ENCODE results near the gene SELENOS. TPM values are rescaled to one million over a fixed set of nuclear protein-coding genes. Genes with fewer than 3 reads are reported as not detected.

SELENOS gene
- polyA plus RNA-seq, 4 donors: 88.2 to 148 (median 132) TPM

DNA sequence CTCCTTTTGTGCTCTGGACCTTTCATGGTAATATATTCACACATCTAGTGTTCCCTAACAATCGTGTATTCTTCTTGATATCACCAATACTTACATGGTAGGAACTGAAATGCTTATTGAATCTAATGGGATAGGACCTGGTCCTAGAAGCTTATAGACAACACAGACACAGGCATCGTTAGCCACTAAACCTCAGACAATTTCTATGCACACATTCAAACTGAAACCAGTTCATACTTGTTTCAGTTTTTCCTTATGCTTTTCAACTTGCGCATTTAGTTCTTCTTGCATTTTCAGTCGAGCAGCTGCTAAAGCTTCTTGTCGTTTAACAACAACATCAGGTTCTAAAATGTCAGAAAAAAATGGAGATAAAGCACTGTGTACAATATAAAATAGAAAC lies 2.3 kb downstream of the SELENOS start:
- H3K4me1 ChIP-seq (ENCODE audit: control insufficient read depth in 3 of 3, insufficient read depth in 2 of 3, low read depth in 1 of 3, low read length in 2 of 3): peaks cover 3 to 19% (median 8%) of the 10 kb centered on the region in 3 donors
- FAIRE-seq (no peak), DNase-seq (no peak)
- 64 to 75% (median 72%) methylated on average over 5 of the region's 5 CpGs for WGBS, 3 donors
- H3K27ac ChIP-seq (ENCODE audit: low read depth in 1 of 3, low read length in 2 of 3): no peak overlapping the region
- peaks cover 26 to 40% (median 30%) of the 10 kb centered on the region in 3 donors for H3K36me3 ChIP-seq (ENCODE audit: control insufficient read depth in 3 of 3, insufficient read depth in 2 of 3, low read depth in 1 of 3, low read length in 3 of 3)
- no peaks in the 10 kb centered on the region for H3K27me3 ChIP-seq (ENCODE audit: control insufficient read depth in 3 of 3, insufficient read depth in 3 of 3, low read length in 3 of 3)
- no peaks in the 10 kb centered on the region for H3K9me3 ChIP-seq (ENCODE audit: control insufficient read depth in 2 of 2, insufficient read depth in 1 of 2, low read depth in 1 of 2, low read length in 1 of 2)
- no peak overlapping the region for H3K4me3 ChIP-seq (ENCODE audit: low read depth in 1 of 3, low read length in 3 of 3)

DNA sequence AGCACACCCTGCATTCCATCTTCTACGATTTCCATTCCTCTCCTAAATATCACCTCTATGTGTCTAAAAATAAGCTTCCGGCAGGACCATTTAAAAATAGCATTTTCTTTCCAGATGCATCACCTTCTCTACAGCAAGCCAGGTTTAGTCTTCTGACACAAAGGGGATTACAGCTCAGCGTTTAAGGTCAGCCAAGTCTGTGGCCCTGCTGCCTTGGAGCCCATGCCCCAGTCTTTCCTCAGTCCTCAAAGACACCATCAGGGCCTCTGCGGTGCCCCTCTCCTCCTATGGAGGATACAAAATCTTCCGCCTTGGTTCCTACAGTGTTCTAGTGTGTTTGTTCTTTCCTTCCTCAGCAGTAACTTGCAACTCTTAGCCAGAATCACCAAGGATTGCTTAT lies 3.8 kb downstream of the SELENOS start:
- DNase-seq: no peak
- WGBS, 3 donors: 79 to 94% (median 85%) methylated on average over 5 of the region's 5 CpGs
- H3K4me1 ChIP-seq (ENCODE audit: control insufficient read depth in 3 of 3, insufficient read depth in 2 of 3, low read depth in 1 of 3, low read length in 2 of 3): peaks cover 3 to 9% (median 8%) of the 10 kb centered on the region in 3 donors
- H3K27ac ChIP-seq (ENCODE audit: low read depth in 1 of 3, low read length in 2 of 3): no peak overlapping the region
- no peaks in the 10 kb centered on the region for H3K9me3 ChIP-seq (ENCODE audit: control insufficient read depth in 2 of 2, insufficient read depth in 1 of 2, low read depth in 1 of 2, low read length in 1 of 2)
- H3K36me3 ChIP-seq (ENCODE audit: control insufficient read depth in 3 of 3, insufficient read depth in 2 of 3, low read depth in 1 of 3, low read length in 3 of 3): peaks cover 26 to 52% (median 32%) of the 10 kb centered on the region in 3 donors
- no peaks in the 10 kb centered on the region for H3K27me3 ChIP-seq (ENCODE audit: control insufficient read depth in 3 of 3, insufficient read depth in 3 of 3, low read length in 3 of 3)
- no peak for FAIRE-seq
- no peak overlapping the region for H3K4me3 ChIP-seq (ENCODE audit: low read depth in 1 of 3, low read length in 3 of 3)

DNA sequence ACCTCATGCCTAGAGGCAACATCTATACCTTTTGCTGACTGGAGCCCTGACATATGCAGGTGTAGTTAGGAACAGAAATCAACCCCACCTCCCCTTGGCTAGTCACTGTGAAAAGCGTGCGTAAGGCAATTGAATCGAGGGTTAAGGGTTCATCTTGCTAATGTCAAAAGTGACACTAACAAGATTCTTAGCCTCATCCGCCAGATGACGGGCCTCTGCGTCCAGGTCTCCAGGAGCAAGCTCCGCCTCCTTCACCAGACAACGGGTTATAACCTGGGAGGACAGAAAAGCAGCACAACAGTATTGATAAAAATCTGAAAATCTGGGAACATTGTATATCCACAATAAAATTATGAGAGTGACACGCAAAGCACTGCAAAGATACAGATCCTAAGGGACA lies 4.7 kb downstream of the SELENOS start:
- FAIRE-seq: no peak
- H3K36me3 ChIP-seq (ENCODE audit: control insufficient read depth in 3 of 3, insufficient read depth in 2 of 3, low read depth in 1 of 3, low read length in 3 of 3): peaks cover 26 to 52% (median 32%) of the 10 kb centered on the region in 3 donors

DNA sequence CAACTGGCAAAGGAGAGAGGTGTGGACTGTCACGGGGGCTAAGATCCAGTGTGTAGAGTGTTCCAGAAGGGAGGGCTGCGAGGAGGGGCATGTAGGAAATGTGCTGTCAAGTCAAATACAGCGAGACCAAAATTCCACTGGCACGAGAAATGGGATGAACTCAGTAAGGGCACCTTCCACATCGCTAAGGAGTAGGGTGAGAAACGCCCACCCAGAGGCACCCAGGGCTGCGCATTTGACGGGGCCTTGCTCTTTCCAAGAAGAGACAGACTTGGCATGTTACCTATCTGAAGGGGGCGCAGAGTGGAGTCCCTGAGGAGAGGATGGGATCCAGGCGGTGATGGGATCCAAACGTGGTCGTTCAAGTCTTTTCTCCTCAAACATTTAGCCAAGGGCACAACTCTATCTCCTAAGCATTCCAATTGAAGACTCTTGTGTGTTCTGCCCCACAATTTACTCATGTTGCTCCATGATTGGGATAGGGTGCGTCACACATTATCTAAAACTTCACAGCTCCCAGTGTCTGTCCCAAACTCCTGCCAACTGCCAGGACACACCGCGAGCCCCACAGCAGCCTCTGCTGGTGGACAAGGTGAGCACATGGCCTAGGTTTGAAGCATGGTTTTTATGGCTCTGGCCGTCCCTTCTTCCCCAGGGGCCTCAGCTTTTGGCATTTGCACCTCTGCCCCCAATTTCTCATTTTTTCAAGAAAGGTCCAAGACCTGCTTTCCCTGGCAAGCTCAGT lies 7.6 kb downstream of the SELENOS start:
- Histone ChIP-seq H3K4me1 (ENCODE audit: control insufficient read depth in 3 of 3, insufficient read depth in 2 of 3, low read depth in 1 of 3, low read length in 2 of 3) (peaks cover 0 to 3% (median 0%) of the 10 kb centered on the region in 3 donors), H3K4me3 (ENCODE audit: low read depth in 1 of 3, low read length in 3 of 3) (no peak overlapping the region), H3K36me3 (ENCODE audit: control insufficient read depth in 3 of 3, insufficient read depth in 2 of 3, low read depth in 1 of 3, low read length in 3 of 3) (peaks cover 22 to 42% (median 30%) of the 10 kb centered on the region in 3 donors), H3K27ac (ENCODE audit: low read depth in 1 of 3, low read length in 2 of 3) (no peak overlapping the region), H3K27me3 (ENCODE audit: control insufficient read depth in 3 of 3, insufficient read depth in 3 of 3, low read length in 3 of 3) (no peaks in the 10 kb centered on the region), H3K9me3 (ENCODE audit: control insufficient read depth in 2 of 2, insufficient read depth in 1 of 2, low read depth in 1 of 2, low read length in 1 of 2) (no peaks in the 10 kb centered on the region)
- FAIRE-seq (no peak), DNase-seq (peak in 1 of 2 donors; percentile 33)
- 84 to 86% (median 85%) methylated on average over 16 of the region's 16 CpGs for WGBS, 3 donors

More for the DNA sequence above, 4.7 kb downstream of the SELENOS start:
- WGBS, 3 donors: 90 to 93% (median 92%) methylated on average over 9 of the region's 9 CpGs
- Histone ChIP-seq H3K4me3 (ENCODE audit: low read depth in 1 of 3, low read length in 3 of 3) (no peak overlapping the region), H3K27me3 (ENCODE audit: control insufficient read depth in 3 of 3, insufficient read depth in 3 of 3, low read length in 3 of 3) (no peaks in the 10 kb centered on the region), H3K4me1 (ENCODE audit: control insufficient read depth in 3 of 3, insufficient read depth in 2 of 3, low read depth in 1 of 3, low read length in 2 of 3) (peaks cover 0 to 3% (median 0%) of the 10 kb centered on the region in 3 donors), H3K9me3 (ENCODE audit: control insufficient read depth in 2 of 2, insufficient read depth in 1 of 2, low read depth in 1 of 2, low read length in 1 of 2) (no peaks in the 10 kb centered on the region), H3K27ac (ENCODE audit: low read depth in 1 of 3, low read length in 2 of 3) (no peak overlapping the region)
- DNase-seq: no peak

DNA sequence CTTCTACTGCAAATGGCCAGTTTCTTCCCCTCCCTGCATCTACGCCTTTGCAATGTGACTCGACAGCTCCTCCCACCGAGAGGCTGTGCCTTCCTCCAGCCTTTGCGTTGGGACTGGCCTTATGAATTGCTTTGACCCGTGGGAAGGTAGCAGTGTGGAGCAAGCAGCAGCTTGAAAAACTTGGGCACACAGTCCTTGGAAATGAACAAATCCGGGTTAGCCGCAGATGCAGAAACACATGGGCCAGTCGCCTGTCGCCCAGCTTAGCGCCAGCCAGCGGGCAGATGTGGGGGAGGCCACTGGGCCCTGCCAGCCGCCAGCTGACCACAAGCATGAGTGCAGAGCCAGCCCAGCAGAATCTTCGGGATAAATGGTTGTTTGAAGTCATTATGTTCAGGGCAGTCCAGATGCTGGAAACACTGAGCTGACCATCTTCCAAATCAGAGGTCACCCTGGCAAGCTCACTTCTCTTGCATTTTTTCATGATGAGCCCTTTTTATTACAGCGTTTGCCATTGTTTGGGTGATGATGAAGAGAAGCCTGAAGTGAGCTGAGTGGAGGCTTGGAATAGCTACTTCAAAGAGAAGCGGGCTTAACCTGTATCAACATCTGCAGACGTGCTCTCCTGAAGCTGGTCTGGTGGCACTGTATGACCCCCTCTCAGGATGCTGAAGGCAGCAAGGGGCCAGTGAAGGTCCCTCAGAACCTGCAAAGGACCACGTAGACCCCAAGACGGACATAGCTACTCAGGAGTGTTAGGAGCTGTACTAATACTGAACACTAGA lies 9.8 kb downstream of the SELENOS start:
- H3K4me3 ChIP-seq (ENCODE audit: low read depth in 1 of 3, low read length in 3 of 3): no peak overlapping the region
- H3K27ac ChIP-seq (ENCODE audit: low read depth in 1 of 3, low read length in 2 of 3): peak overlapping the region in 1 of 3 donors; percentile 52
- FAIRE-seq (no peak), DNase-seq (peak in 1 of 2 donors; percentile 43)
- peaks cover 0 to 3% (median 0%) of the 10 kb centered on the region in 3 donors for H3K4me1 ChIP-seq (ENCODE audit: control insufficient read depth in 3 of 3, insufficient read depth in 2 of 3, low read depth in 1 of 3, low read length in 2 of 3)
- H3K9me3 ChIP-seq (ENCODE audit: control insufficient read depth in 2 of 2, insufficient read depth in 1 of 2, low read depth in 1 of 2, low read length in 1 of 2): no peaks in the 10 kb centered on the region
- H3K36me3 ChIP-seq (ENCODE audit: control insufficient read depth in 3 of 3, insufficient read depth in 2 of 3, low read depth in 1 of 3, low read length in 3 of 3): peaks cover 12 to 26% (median 18%) of the 10 kb centered on the region in 3 donors
- 58 to 72% (median 64%) methylated on average over 18 of the region's 18 CpGs for WGBS, 3 donors
- no peaks in the 10 kb centered on the region for H3K27me3 ChIP-seq (ENCODE audit: control insufficient read depth in 3 of 3, insufficient read depth in 3 of 3, low read length in 3 of 3)

DNA sequence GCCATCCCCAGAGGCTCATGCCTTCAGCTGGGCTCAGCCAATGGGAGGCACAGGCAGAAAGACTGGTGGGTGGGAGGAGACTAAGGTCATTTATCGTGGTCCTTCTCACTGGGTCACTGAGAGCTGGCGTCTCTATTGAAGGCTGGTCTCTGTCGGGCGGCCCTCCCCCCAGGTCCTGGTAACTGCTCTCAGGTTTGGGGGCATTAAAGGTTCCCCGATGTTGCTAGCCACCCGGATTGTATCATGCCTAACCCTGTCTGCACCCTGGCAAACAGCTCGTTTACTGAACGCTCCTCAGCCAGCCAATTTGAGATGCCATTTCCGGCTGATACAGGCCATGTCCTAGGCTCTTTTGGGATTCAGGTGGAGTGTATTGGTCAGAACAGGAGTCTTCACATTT lies 10.5 kb downstream of the SELENOS start:
- H3K4me3 ChIP-seq (ENCODE audit: low read depth in 1 of 3, low read length in 3 of 3): no peak overlapping the region
- peak overlapping the region in 1 of 3 donors; percentile 52 for H3K27ac ChIP-seq (ENCODE audit: low read depth in 1 of 3, low read length in 2 of 3)
- H3K27me3 ChIP-seq (ENCODE audit: control insufficient read depth in 3 of 3, insufficient read depth in 3 of 3, low read length in 3 of 3): no peaks in the 10 kb centered on the region
- DNase-seq (no peak), FAIRE-seq (no peak)
- H3K36me3 ChIP-seq (ENCODE audit: control insufficient read depth in 3 of 3, insufficient read depth in 2 of 3, low read depth in 1 of 3, low read length in 3 of 3): peaks cover 6 to 22% (median 14%) of the 10 kb centered on the region in 3 donors
- WGBS, 3 donors: 70 to 74% (median 72%) methylated on average over 9 of the region's 9 CpGs
- H3K9me3 ChIP-seq (ENCODE audit: control insufficient read depth in 2 of 2, insufficient read depth in 1 of 2, low read depth in 1 of 2, low read length in 1 of 2): no peaks in the 10 kb centered on the region
- peaks cover 0 to 3% (median 0%) of the 10 kb centered on the region in 3 donors for H3K4me1 ChIP-seq (ENCODE audit: control insufficient read depth in 3 of 3, insufficient read depth in 2 of 3, low read depth in 1 of 3, low read length in 2 of 3)

DNA sequence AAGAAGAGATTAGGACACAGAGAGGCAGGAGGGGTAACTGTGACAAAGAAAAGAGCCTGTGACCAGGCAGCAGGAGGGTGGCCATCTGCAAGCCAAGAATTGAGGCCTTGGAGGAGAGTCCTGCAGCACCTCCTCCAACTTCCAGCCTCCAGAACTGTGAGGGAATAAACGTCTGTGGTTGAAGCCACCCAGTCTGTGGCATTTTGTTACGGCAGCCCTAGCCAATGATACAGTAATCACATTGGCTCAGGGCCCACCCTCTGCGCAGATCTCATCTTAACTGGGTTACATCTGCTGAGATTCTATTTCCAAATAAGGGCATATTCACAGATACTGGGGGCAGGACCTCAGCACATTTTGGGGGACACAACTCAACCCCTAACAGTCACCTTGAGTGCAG lies 11.3 kb downstream of the SELENOS start:
- peak overlapping the region in 1 of 3 donors; percentile 29 for H3K27ac ChIP-seq (ENCODE audit: low read depth in 1 of 3, low read length in 2 of 3)
- 53 to 65% (median 54%) methylated on average over 3 of the region's 3 CpGs for WGBS, 3 donors
- H3K4me1 ChIP-seq (ENCODE audit: control insufficient read depth in 3 of 3, insufficient read depth in 2 of 3, low read depth in 1 of 3, low read length in 2 of 3): peaks cover 0 to 3% (median 0%) of the 10 kb centered on the region in 3 donors
- DNase-seq (no peak), FAIRE-seq (no peak)
- H3K9me3 ChIP-seq (ENCODE audit: control insufficient read depth in 2 of 2, insufficient read depth in 1 of 2, low read depth in 1 of 2, low read length in 1 of 2): no peaks in the 10 kb centered on the region
- H3K36me3 ChIP-seq (ENCODE audit: control insufficient read depth in 3 of 3, insufficient read depth in 2 of 3, low read depth in 1 of 3, low read length in 3 of 3): peaks cover 4 to 18% (median 9%) of the 10 kb centered on the region in 3 donors
- H3K27me3 ChIP-seq (ENCODE audit: control insufficient read depth in 3 of 3, insufficient read depth in 3 of 3, low read length in 3 of 3): no peaks in the 10 kb centered on the region
- no peak overlapping the region for H3K4me3 ChIP-seq (ENCODE audit: low read depth in 1 of 3, low read length in 3 of 3)

DNA sequence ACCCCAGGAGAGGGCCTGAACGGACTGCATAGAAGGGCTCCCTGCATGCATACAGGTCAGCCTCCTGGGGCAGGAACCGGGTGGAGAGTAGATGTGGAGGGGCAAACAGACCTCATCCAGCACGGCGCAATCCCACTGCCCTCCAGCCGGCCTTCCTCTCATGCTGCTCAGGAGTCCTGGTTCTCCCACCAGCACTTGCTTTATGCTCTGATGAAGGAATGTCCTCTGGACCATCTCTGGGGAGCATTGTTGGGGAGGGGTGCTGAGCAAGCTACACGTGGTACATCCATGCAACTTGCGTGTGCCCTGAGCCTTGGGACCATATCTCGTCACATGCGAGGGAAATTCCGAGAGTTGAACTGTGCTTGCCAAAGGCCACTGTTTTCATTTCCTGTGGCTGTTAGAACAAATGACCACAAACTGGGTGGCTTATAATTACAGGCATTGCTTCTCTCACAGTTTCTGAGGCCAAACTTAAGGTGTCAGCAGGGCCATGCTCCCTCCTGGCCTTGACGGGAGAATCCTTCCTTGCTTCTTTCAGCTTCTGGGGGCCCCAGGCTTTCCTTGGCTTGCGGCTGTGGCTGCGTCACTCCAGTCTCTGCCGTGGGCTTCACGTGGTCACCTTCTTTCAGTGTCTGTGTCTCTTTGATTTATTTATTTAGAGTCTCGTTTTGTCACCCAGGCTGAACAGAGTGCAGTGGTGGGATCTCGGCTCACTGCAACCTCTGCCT lies 12.2 kb downstream of the SELENOS start:
- DNase-seq (no peak), FAIRE-seq (no peak)
- peaks cover 0 to 3% (median 0%) of the 10 kb centered on the region in 3 donors for H3K4me1 ChIP-seq (ENCODE audit: control insufficient read depth in 3 of 3, insufficient read depth in 2 of 3, low read depth in 1 of 3, low read length in 2 of 3)
- H3K4me3 ChIP-seq (ENCODE audit: low read depth in 1 of 3, low read length in 3 of 3): no peak overlapping the region
- no peaks in the 10 kb centered on the region for H3K27me3 ChIP-seq (ENCODE audit: control insufficient read depth in 3 of 3, insufficient read depth in 3 of 3, low read length in 3 of 3)
- H3K9me3 ChIP-seq (ENCODE audit: control insufficient read depth in 2 of 2, insufficient read depth in 1 of 2, low read depth in 1 of 2, low read length in 1 of 2): no peaks in the 10 kb centered on the region
- peaks cover 0 to 12% (median 2%) of the 10 kb centered on the region in 3 donors for H3K36me3 ChIP-seq (ENCODE audit: control insufficient read depth in 3 of 3, insufficient read depth in 2 of 3, low read depth in 1 of 3, low read length in 3 of 3)
- WGBS, 3 donors: 82 to 87% (median 86%) methylated on average over 17 of the region's 17 CpGs
- peak overlapping the region in 1 of 3 donors; percentile 33 for H3K27ac ChIP-seq (ENCODE audit: low read depth in 1 of 3, low read length in 2 of 3)

Measured in small intestine (tissue), 7 donors.